Activated CD8-positive, alpha-beta T cell treated with anti-CD3 and anti-CD28 coated beads, Interleukin-2, amount 10 ng/mL, durations not matched to agents 7 days and 5 days (primary cell): ENCODE measurements around the gene NOM1. TPM values are rescaled to one million over a fixed set of nuclear protein-coding genes. Genes with fewer than 3 reads are reported as not detected.

Experiments
- ATAC-seq: fragments of 150-1000 bp; cut with Tn5 transposase; one replicate; pipeline ENCODE4 v1.10.0; 2021; ENCODE audit warnings: moderate library complexity
- CTCF ChIA-PET: fragments of 350-600 bp; sonication (Branson Sonifier 250); formaldehyde crosslinking; loops from one replicate; lab custom pipeline; 2021; ENCODE audit warnings: antibody characterized with exemption; lab: Charles Lee
- POLR2A ChIA-PET: fragments of 350-600 bp; sonication (Branson Sonifier 250); formaldehyde crosslinking; loops from one replicate; lab custom pipeline; 2021; ENCODE audit warnings: antibody characterized with exemption; lab: Charles Lee
- DNase-seq: peaks from one replicate; pipeline ENCODE4 v3.0.0-alpha.2; 2020
- H3K27ac Mint-ChIP-seq: one replicate; pipeline ENCODE4 v1.8.0; 2021; ENCODE audit warnings: mild to moderate bottlenecking, mixed read lengths
- H3K27me3 Mint-ChIP-seq: one replicate; pipeline ENCODE4 v1.8.0; 2021; ENCODE audit warnings: low read depth, mixed read lengths
- H3K36me3 Mint-ChIP-seq: one replicate; pipeline ENCODE4 v1.8.0; 2021; ENCODE audit warnings: low read depth, mixed read lengths
- H3K4me1 Mint-ChIP-seq: one replicate; pipeline ENCODE4 v1.8.0; 2021; ENCODE audit warnings: low read depth, mixed read lengths
- H3K4me3 Mint-ChIP-seq: one replicate; pipeline ENCODE4 v1.8.0; 2021; ENCODE audit warnings: mild to moderate bottlenecking, mixed read lengths
- H3K9me3 Mint-ChIP-seq: one replicate; pipeline ENCODE4 v1.8.0; 2022; ENCODE audit warnings: mixed read lengths; ENCODE audit not compliant: insufficient read depth
- total RNA-seq, 2 experiments: library from RNA; stranded (reverse); gene quantifications; one replicate each; pipeline ENCODE4 v1.2.3, GENCODE V29; 2021

NOM1 gene
- total RNA-seq, 2 experiments from 2014 or later: 28.1 to 28.8 TPM

DNA sequence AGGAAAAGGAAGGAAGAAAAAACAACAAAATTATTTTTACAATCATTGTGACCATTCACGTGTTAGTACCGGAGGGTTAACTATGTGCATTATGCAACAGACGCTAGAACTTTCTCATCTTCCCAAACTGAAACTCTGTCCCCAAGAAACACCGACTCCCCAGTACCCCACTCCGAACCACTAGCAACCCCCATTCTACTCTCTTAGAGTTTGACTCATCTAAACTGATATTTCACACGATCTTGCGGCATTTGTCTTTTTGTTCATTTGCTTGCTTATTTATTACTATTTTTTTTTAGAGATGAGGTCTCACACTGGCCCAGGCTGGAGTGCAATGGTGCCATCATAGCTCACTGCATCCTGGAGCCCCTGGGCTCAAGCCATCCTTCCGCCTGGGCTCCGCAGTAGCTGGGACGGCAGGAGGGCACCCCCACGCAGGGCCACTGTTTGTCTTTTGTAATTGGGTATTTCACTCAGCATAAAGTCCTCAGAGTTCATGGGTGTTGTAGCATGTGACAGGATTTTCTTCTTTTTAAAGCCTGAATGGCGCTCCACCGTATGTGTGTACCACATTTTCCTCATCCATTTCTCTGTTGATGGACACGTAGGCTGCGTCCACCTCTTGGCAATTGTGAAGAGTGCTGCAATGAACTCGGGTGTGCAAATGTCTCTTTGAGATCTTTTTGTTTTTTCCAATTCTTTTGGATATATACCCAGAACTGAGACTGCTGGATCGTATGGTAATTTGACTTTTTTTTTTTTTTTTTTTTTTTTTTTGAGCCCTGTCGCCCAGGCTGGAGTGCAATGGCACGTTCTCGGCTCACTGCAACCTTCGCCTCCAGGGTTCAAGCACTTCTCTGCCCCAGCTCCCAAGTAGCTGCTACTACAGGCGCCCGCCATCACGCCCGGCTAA, 51.5 kb downstream of the NOM1 start:
- no peak for ATAC-seq

DNA sequence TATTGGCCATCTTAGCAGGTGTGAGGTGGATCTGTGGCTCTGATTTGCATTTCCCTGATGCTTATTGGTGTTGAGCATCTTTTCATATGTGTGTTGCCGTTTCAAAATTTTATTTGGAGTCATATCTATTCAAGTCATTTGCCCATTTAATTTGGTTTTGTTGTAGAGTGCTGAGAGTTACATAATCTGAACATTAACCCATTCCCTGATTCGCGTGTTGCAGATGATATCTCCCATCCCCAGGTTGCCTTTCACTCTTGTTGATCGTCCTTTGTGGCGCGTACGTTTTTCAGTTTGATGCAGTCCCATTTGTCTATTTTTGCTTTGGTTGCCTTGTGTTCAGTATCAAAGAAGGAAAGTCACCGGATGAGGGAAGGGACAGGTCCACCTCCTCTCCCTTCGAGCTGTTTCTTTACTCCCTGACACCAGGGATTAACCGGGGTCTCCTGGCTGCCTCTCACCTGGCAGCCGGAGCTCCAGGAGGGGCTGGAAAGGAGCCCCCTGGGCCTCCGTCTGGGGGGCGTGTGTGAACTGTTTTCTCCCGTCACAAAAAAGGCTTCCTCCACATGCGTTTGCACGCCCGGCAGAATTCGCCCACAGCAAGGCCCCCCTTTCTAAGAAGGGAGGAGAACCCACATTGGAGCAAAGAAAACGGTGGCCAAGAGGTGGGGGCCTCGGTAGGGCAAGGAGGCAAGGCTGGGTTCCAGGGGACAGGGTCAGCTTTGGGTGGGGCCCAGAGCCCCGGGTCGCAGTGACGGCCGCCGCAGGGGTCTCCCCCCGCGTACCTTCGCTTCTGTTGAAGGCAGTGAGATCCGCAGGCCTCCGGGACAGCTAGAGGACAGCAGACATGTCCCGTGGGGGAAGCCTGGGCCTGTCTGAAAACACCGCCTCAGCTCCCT, 52.7 kb downstream of the NOM1 start:
- ATAC-seq: no peak

More for the DNA sequence above, 51.5 kb downstream of the NOM1 start:
- ChIA-PET POLR2A (no interaction called here), CTCF (no interaction called here)
- no peak for DNase-seq
- peak overlapping the region; percentile 26 for H3K4me3 Mint-ChIP-seq
- peaks cover 80% of the 10 kb centered on the region for H3K27me3 Mint-ChIP-seq
- peaks cover 2% of the 10 kb centered on the region for H3K36me3 Mint-ChIP-seq
- H3K27ac Mint-ChIP-seq: peak overlapping the region; percentile 37
- no peaks in the 10 kb centered on the region for H3K9me3 Mint-ChIP-seq
- peaks cover 21% of the 10 kb centered on the region for H3K4me1 Mint-ChIP-seq

DNA sequence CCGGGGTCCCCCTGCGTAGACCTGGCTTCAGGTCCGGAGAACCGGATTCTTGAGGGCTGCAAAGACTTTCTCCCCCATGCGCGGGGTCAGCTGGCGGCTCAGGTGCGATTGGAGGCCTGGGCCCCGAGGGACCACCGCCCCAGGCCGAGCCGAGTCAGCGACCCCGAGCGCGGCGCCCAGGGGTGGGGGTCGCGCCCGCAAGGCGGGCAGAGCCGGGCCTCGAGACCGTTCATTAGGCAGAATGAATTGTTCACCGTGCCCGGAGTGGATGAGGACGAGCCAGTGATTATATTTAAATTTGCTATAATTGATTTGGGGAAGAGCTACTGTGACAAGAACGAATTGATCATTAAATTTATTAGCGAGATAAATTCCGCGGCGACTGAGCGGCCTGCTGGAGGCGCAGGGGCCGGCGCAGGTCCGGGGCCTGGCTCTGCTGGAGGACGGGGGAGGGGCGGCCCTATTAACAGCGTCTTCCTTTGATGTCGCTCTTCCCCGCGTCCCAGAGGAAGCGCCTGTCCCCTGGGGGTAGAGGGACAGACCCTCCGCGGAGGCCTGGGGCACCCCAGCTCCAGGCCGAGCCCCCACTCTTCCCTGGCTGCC, 53.4 kb downstream of the NOM1 start:
- Mint-ChIP-seq H3K27ac (no peak overlapping the region), H3K4me3 (no peak overlapping the region), H3K27me3 (peaks cover 81% of the 10 kb centered on the region), H3K4me1 (peaks cover 21% of the 10 kb centered on the region), H3K9me3 (no peaks in the 10 kb centered on the region), H3K36me3 (peaks cover 2% of the 10 kb centered on the region)
- ChIA-PET POLR2A (no interaction called here), CTCF (interaction anchor here (1.1 kb wide), 1 partner anchor 17 kb away, joined by 3 read pairs; no protein-coding TSS in a partner anchor)
- DNase-seq: no peak
- ATAC-seq: no peak

More for the DNA sequence above, 52.7 kb downstream of the NOM1 start:
- CTCF ChIA-PET: interaction anchor here (1.1 kb wide), 1 partner anchor 18 kb away, joined by 3 read pairs; no protein-coding TSS in a partner anchor
- no peak overlapping the region for H3K27ac Mint-ChIP-seq
- peaks cover 21% of the 10 kb centered on the region for H3K4me1 Mint-ChIP-seq
- no peak overlapping the region for H3K4me3 Mint-ChIP-seq
- no peak for DNase-seq
- POLR2A ChIA-PET: no interaction called here
- H3K9me3 Mint-ChIP-seq: no peaks in the 10 kb centered on the region
- peaks cover 82% of the 10 kb centered on the region for H3K27me3 Mint-ChIP-seq
- peaks cover 2% of the 10 kb centered on the region for H3K36me3 Mint-ChIP-seq

DNA sequence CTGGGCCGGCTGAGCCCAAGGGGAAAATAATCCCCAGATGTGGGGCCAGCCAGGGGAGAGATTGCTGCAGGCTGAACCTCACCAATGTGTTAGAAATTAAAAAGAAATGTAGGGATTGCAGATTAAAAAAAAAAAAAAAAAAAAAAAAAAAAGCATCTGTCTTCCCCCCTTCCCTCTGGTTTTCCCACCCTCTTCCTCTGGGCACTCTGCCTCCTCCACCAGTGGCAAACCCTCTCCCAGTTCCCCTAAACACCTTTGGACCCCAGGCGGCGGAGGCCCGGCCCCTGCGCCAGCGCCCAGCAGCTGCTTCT, 53.9 kb downstream of the NOM1 start:
- Mint-ChIP-seq H3K4me3 (no peak overlapping the region), H3K36me3 (peaks cover 2% of the 10 kb centered on the region), H3K4me1 (peaks cover 21% of the 10 kb centered on the region), H3K27me3 (peaks cover 82% of the 10 kb centered on the region), H3K9me3 (no peaks in the 10 kb centered on the region), H3K27ac (no peak overlapping the region)
- ATAC-seq (no peak), DNase-seq (no peak)
- ChIA-PET CTCF (no interaction called here), POLR2A (no interaction called here)

DNA sequence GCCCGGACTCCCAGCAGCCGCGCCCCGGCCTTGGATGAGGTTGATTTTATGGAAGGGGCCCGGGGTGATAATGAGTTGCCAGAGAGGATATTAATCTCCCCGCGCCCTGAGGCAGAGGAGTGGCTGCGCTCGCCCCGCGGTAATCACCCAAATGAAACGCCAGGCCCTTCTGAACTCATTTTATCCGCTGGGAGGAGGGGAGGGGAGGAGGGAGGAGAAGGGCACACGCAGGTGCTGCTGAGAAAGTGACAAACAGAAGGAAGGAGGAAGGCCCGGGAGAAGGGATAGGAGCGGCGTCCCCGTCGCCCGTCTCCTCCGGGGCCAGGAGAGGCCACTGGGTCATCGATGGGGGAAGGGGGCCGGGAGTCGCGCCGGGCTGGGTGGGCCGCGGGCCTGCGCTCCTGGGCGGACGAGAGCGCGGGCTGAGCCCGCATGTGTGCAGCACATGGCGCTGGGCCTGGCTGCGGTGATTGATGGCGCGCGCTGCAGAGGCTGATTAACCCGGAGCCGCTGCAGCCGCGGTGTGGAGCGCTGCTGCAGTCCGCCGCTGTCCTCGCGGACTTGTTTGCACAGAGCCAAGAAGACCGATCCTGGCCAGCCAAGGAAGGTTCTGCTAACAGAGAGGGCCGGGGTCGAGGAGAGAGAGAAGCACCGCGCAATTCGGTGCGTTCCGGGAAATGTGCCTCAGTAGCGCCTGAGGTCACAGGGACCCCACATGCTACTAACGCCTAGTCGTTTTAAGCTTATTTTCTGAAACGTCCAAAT, 54.4 kb downstream of the NOM1 start:
- Mint-ChIP-seq H3K4me1 (peaks cover 21% of the 10 kb centered on the region), H3K36me3 (peaks cover 2% of the 10 kb centered on the region), H3K27me3 (peaks cover 82% of the 10 kb centered on the region), H3K4me3 (no peak overlapping the region), H3K27ac (no peak overlapping the region), H3K9me3 (no peaks in the 10 kb centered on the region)
- ATAC-seq (no peak), DNase-seq (no peak)
- ChIA-PET POLR2A (no interaction called here), CTCF (no interaction called here)

DNA sequence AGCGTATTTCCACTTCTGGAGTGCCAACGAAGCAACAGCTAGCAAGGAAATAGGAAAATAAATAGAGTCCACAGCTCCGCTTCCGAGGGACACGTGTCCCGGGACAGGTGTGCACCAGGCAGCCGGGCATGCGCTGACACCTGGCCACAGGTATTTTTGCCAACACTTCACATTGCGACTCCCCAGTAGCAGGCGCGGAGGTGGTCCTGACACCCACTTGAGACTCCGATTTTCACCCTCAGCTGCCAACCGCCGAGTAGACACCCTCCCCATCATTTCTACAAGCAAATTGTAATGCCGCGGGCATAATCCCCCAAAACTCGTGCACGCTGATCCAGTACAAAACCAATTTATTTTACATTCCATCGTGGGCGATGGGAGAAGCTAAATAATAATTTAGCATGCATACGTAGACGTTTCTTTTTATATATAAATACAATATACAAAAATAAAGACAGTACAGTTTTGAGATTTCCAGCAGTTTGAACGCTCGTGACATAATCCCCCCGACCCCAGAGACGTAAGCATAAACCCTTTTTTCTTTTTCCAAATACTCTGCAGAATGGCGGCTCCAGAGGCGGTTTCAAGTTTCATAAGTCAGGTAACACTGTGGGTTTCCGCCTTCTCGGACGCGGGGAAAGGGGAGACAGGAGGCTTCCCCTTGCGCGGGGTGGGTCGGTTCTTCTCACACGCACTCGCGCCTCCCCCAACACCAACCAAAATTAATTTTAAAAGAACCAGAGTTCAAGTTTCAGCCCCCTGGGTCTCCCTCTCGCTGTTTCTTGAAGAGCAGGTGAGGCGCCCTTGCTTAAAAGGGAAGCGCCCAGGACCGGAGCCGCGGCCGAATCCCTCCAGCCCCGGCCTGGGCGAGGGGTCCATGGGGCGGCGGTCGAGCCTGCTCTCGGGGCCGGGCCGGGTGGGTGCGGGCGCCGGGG, 55.3 kb downstream of the NOM1 start:
- H3K27me3 Mint-ChIP-seq: peaks cover 83% of the 10 kb centered on the region
- no peak overlapping the region for H3K27ac Mint-ChIP-seq
- H3K4me3 Mint-ChIP-seq: no peak overlapping the region

DNA sequence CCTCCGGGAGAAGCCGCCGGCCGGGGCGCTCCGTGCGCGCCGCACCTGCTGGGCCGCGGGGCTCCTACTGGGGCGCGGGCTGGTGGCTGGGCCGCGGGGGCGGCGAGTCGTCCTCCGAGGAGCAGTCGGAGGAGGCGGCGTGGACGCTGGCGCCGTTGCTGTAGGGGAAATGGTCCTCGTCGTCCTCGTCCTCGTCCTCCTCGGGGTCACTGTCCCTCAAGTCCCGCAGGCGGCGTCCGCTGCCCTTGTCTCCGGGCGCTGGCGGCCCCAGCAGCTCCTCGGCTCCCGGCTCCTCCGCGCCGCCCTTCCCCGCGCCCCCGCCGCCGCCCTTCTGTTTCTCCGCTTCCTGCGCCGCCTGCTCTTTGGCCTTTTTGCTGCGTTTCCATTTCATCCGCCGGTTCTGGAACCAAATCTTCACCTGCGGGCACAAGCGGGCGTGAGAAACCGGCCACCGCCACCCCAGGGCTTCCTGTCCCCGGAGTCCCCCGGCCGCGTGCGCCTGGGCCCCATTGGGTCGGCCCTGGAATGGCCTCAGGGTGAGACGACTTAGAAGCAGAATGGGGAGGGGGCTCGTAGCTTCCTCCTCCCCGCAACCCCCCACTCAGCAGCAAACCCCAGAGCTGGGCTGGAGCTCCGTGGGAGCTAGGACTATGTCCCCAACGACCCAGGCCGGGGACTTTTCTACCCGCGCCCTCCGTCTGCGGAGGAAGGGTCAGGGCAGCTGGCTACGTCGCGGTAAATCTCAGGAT, 56.1 kb downstream of the NOM1 start:
- no peak overlapping the region for H3K4me3 Mint-ChIP-seq

More for the DNA sequence above, 55.3 kb downstream of the NOM1 start:
- ATAC-seq (no peak), DNase-seq (peak; percentile 35)
- POLR2A ChIA-PET: no interaction called here
- no peaks in the 10 kb centered on the region for H3K9me3 Mint-ChIP-seq
- H3K36me3 Mint-ChIP-seq: peaks cover 2% of the 10 kb centered on the region
- H3K4me1 Mint-ChIP-seq: peaks cover 21% of the 10 kb centered on the region
- CTCF ChIA-PET: no interaction called here

DNA sequence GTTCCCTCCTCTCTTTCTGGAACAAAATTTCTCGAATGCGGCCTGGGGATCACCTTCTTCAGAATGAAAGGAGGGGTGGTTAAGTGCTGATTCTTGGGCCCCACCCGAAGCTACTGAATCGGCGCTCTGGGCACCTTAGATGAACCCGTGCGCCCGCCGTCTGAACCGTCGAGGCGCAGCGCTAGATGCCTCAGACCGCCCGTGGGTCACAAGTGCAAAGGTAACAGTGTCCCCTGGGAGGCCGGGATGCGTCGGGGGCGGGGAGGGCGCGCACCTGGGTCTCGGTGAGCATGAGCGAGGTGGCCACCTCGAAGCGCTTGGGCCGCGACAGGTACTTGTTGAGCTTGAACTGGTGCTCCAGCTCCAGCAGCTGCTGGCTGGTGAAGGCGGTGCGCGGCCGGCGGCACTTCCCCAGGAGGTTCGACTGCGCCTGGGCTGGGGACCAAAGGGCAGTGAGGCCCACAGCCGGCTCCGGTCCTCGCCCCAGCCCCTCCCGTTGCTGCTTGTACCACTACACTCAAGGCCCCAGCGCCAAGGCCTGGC, 56.8 kb downstream of the NOM1 start:
- CTCF ChIA-PET: interaction anchor here (0.9 kb wide), 1 partner anchor 210 kb away, joined by 3 read pairs; no protein-coding TSS in a partner anchor
- no peak overlapping the region for H3K27ac Mint-ChIP-seq
- ATAC-seq: no peak

More for the DNA sequence above, 56.1 kb downstream of the NOM1 start:
- Mint-ChIP-seq H3K9me3 (no peaks in the 10 kb centered on the region), H3K4me1 (peaks cover 18% of the 10 kb centered on the region), H3K36me3 (peaks cover 2% of the 10 kb centered on the region), H3K27ac (no peak overlapping the region), H3K27me3 (peaks cover 79% of the 10 kb centered on the region)
- ChIA-PET CTCF (interaction anchor here (0.9 kb wide), 1 partner anchor 210 kb away, joined by 3 read pairs; no protein-coding TSS in a partner anchor), POLR2A (no interaction called here)
- DNase-seq (no peak), ATAC-seq (no peak)

DNA sequence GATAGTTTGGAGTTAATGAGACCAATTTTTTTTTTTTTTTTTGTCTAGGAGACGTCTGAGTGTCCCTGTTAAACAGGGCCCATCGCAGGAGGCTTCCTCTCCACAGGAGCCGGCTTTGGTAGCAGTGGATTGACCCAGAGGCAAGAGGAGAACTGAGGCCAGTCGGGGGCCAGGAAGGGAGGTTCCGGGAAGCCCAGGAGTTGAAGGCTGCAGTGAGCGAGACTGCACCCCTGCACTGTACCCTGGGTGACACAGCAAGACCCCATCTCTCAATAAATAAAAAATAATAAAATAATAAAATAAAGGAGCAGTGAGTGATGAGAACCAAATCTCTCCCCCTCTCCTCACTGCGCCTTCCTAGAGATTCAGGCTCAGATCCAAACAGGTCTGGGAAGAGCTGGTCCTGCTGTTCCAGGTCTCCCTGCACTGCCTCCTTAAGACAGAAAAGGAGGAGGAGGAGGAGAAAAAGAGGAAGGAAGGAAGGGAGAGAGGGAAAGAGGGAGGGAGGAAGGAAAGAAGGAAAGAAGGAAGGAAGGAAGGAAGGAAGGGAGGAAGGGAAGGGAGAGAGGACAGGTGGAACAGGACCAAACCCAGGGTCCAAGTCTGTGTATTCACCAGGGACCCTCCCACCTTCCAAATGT, 57.4 kb downstream of the NOM1 start:
- Mint-ChIP-seq H3K36me3 (no peaks in the 10 kb centered on the region), H3K9me3 (no peaks in the 10 kb centered on the region), H3K27me3 (peaks cover 78% of the 10 kb centered on the region), H3K4me3 (no peak overlapping the region), H3K27ac (no peak overlapping the region), H3K4me1 (peaks cover 18% of the 10 kb centered on the region)
- DNase-seq (no peak), ATAC-seq (no peak)
- ChIA-PET POLR2A (interaction anchor here (0.5 kb wide), 1 partner anchor 58 kb away, joined by 3 read pairs; no protein-coding TSS in a partner anchor), CTCF (no interaction called here)

More for the DNA sequence above, 56.8 kb downstream of the NOM1 start:
- DNase-seq: no peak
- Mint-ChIP-seq H3K4me3 (no peak overlapping the region), H3K36me3 (peaks cover 2% of the 10 kb centered on the region), H3K4me1 (peaks cover 14% of the 10 kb centered on the region), H3K9me3 (no peaks in the 10 kb centered on the region), H3K27me3 (peaks cover 77% of the 10 kb centered on the region)
- POLR2A ChIA-PET: no interaction called here
